Hepatocyte (in vitro differentiated cells): ENCODE measurements around the gene OTULINL. TPM values are rescaled to one million over a fixed set of nuclear protein-coding genes. Genes with fewer than 3 reads are reported as not detected.
A peak's percentile ranks its signal among the peaks of the same experiment; 100 is the strongest.

Source experiments
- DNase-seq: peaks from one replicate; pipeline ENCODE4 v3.0.0-alpha.2; 2016; ENCODE audit warnings: low spot score
- H2AFZ ChIP-seq: fragments of 200-600 bp; sonication (generic); 2 replicates; pipeline ENCODE4 v1.6.0; 2016; ENCODE audit warnings: antibody characterized with exemption, mild to moderate bottlenecking
- H3K27ac ChIP-seq: fragments of 200-600 bp; sonication (generic); 2 replicates; pipeline ENCODE4 v1.5.1; 2016; ENCODE audit warnings: mild to moderate bottlenecking
- H3K27me3 ChIP-seq: fragments of 200-600 bp; sonication (generic); 2 replicates; pipeline ENCODE4 v1.6.1; 2016
- H3K36me3 ChIP-seq: fragments of 200-600 bp; sonication (generic); replicated peaks from 2 replicates; pipeline ENCODE4 v1.5.1; 2016; ENCODE audit warnings: low read depth; ENCODE audit not compliant: insufficient read depth
- H3K4me1 ChIP-seq: fragments of 200-600 bp; sonication (generic); 2 replicates; pipeline ENCODE4 v1.5.1; 2016; ENCODE audit warnings: mild to moderate bottlenecking, moderate library complexity; ENCODE audit not compliant: insufficient read depth
- H3K4me2 ChIP-seq: fragments of 200-600 bp; sonication (generic); 2 replicates; pipeline ENCODE4 v1.6.0; 2016
- H3K4me3 ChIP-seq: fragments of 200-600 bp; sonication (generic); 2 replicates; pipeline ENCODE4 v1.5.1; 2016; ENCODE audit warnings: mild to moderate bottlenecking
- H3K79me2 ChIP-seq: fragments of 200-600 bp; sonication (generic); 2 replicates; pipeline ENCODE4 v1.6.0; 2017; ENCODE audit warnings: mild to moderate bottlenecking
- H3K9me2 ChIP-seq: fragments of 200-600 bp; sonication (generic); replicated peaks from 2 replicates; pipeline ENCODE4 v1.6.0; 2017; ENCODE audit warnings: mild to moderate bottlenecking; ENCODE audit not compliant: insufficient read depth
- H3K9me3 ChIP-seq: fragments of 200-600 bp; sonication (generic); 2 replicates; pipeline ENCODE4 v1.5.1; 2016; ENCODE audit warnings: low read depth, mild to moderate bottlenecking
- H4K20me1 ChIP-seq: fragments of 200-600 bp; sonication (generic); 2 replicates; pipeline ENCODE4 v1.6.0; 2016; ENCODE audit warnings: mild to moderate bottlenecking; ENCODE audit not compliant: insufficient read depth, poor library complexity, severe bottlenecking
- CTCF ChIP-seq: fragments of 200-600 bp; sonication (generic); IDR thresholded peaks from 2 replicates; pipeline ENCODE4 v1.5.1; 2016; ENCODE audit warnings: antibody characterized with exemption, mild to moderate bottlenecking; ENCODE audit not compliant: poor library complexity
- EZH2 ChIP-seq: fragments of 200-600 bp; sonication (generic); IDR thresholded peaks from 2 replicates; pipeline ENCODE4 v1.6.1; 2016; ENCODE audit warnings: antibody characterized with exemption, mild to moderate bottlenecking, borderline replicate concordance
- EZH2phosphoT487 ChIP-seq: fragments of 200-600 bp; sonication (generic); IDR thresholded peaks from one replicate; pipeline ENCODE4 v1.6.1; 2018; ENCODE audit warnings: antibody characterized with exemption, mild to moderate bottlenecking, low read depth, moderate library complexity; ENCODE audit not compliant: unreplicated experiment, severe bottlenecking
- WGBS: methylation state at CpG from one replicate; pipeline ENCODE4 v1.1.6; 2016; ENCODE audit warnings: low lambda C conversion rate; ENCODE audit errors: missing lambda C conversion rate; 5-methylcytosine and 5-hydroxymethylcytosine counted together
- polyA plus RNA-seq: library from polyadenylated mRNA; unstranded; fragments of >200 nt; fragmentation: Nextera tagmentation; extraction: Ambion mirVana; gene quantifications from 2 replicates; pipeline ENCODE4 v1.2.1, GENCODE V29; 2016
- total RNA-seq: library from RNA; depleted of rRNA; stranded (reverse); fragments of >200 nt; gene quantifications from 2 replicates; pipeline ENCODE4 v1.2.3, GENCODE V29; 2014

Gene OTULINL
- total and polyA plus RNA-seq, 2 experiments from 2014 or later = 25.4 to 35.4 TPM

GRCh38 chr5:14627270-14627669 is 45.7 kb downstream of the OTULINL start:
- Histone ChIP-seq H3K9me2 (no peaks in the 10 kb centered on the region), H3K27me3 (no peaks in the 10 kb centered on the region), H2AFZ (no peak overlapping the region), H3K79me2 (no peaks in the 10 kb centered on the region), H3K4me1 (no peaks in the 10 kb centered on the region), H3K4me3 (no peak overlapping the region), H3K4me2 (no peak overlapping the region), H3K9me3 (no peaks in the 10 kb centered on the region), H3K36me3 (no peaks in the 10 kb centered on the region), H3K27ac (no peak overlapping the region), H4K20me1 (no peaks in the 10 kb centered on the region)
- no peak for DNase-seq
- TF ChIP-seq CTCF (no peak), EZH2 (no peak), EZH2phosphoT487 (no peak)

- H4K20me1 ChIP-seq = no peaks in the 10 kb centered on the region
- DNase-seq = peak; percentile 77
- no peak overlapping the region for H2AFZ ChIP-seq
- H3K9me3 ChIP-seq = no peaks in the 10 kb centered on the region
- H3K27me3 ChIP-seq = no peaks in the 10 kb centered on the region
- no peaks in the 10 kb centered on the region for H3K36me3 ChIP-seq
- H3K4me3 ChIP-seq = no peak overlapping the region
- WGBS = 12% methylated on average over 3 of the region's 3 CpGs
- H3K79me2 ChIP-seq = no peaks in the 10 kb centered on the region
- no peaks in the 10 kb centered on the region for H3K4me1 ChIP-seq
- no peaks in the 10 kb centered on the region for H3K9me2 ChIP-seq
- TF ChIP-seq EZH2 = no peak
- no peak for TF ChIP-seq EZH2phosphoT487
- no peak for TF ChIP-seq CTCF
- H3K4me2 ChIP-seq = no peak overlapping the region
- H3K27ac ChIP-seq = no peak overlapping the region
Measured at GRCh38 chr5:14628346-14628745, 46.8 kb downstream of the OTULINL start.

GRCh38 chr5:14630671-14631070 is 49.1 kb downstream of the OTULINL start:
- Histone ChIP-seq H3K4me2 (no peak overlapping the region), H3K27ac (no peak overlapping the region), H3K9me2 (no peaks in the 10 kb centered on the region), H2AFZ (no peak overlapping the region), H3K9me3 (no peaks in the 10 kb centered on the region), H3K4me1 (no peaks in the 10 kb centered on the region), H3K36me3 (no peaks in the 10 kb centered on the region), H4K20me1 (no peaks in the 10 kb centered on the region), H3K27me3 (no peaks in the 10 kb centered on the region), H3K79me2 (no peaks in the 10 kb centered on the region), H3K4me3 (no peak overlapping the region)
- no peak for DNase-seq
- TF ChIP-seq CTCF (no peak), EZH2phosphoT487 (no peak), EZH2 (no peak)
- 95% methylated on average over 2 of the region's 2 CpGs for WGBS

- H3K79me2 ChIP-seq = no peaks in the 10 kb centered on the region
- H3K9me3 ChIP-seq = no peaks in the 10 kb centered on the region
- H4K20me1 ChIP-seq = no peaks in the 10 kb centered on the region
- DNase-seq = no peak
- WGBS = 72% methylated on average over 2 of the region's 2 CpGs
- no peak overlapping the region for H2AFZ ChIP-seq
- no peak overlapping the region for H3K27ac ChIP-seq
- no peaks in the 10 kb centered on the region for H3K36me3 ChIP-seq
- no peak overlapping the region for H3K4me2 ChIP-seq
- H3K27me3 ChIP-seq = no peaks in the 10 kb centered on the region
- H3K4me3 ChIP-seq = no peak overlapping the region
- no peaks in the 10 kb centered on the region for H3K9me2 ChIP-seq
- no peak for TF ChIP-seq EZH2
- no peak for TF ChIP-seq CTCF
- no peak for TF ChIP-seq EZH2phosphoT487
- H3K4me1 ChIP-seq = no peaks in the 10 kb centered on the region
Measured at GRCh38 chr5:14635656-14636055, 54.1 kb downstream of the OTULINL start.
